ENCODE data around the gene DGKA.

DNA sequence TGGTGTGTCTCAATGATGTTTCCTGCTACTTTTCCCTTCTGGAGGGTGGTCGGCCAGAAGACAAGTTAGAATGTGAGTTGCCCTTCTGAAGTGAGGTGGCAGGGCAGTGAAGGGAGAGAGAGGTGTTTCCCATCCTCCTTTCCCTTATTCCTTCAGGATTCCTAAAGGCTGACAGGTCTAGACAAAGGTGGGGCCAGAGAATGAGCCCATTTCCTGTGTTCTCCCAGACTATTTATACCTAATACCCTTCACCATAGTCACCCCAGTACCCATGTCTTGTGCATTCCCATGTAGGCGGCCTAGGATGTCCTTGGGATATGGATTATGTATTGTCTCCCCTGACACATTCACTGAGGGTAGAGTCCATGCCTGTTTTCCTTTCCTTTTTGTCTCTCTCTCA, 7.0 kb downstream of the DGKA start:
- TF ChIP-seq, protein P1, sequence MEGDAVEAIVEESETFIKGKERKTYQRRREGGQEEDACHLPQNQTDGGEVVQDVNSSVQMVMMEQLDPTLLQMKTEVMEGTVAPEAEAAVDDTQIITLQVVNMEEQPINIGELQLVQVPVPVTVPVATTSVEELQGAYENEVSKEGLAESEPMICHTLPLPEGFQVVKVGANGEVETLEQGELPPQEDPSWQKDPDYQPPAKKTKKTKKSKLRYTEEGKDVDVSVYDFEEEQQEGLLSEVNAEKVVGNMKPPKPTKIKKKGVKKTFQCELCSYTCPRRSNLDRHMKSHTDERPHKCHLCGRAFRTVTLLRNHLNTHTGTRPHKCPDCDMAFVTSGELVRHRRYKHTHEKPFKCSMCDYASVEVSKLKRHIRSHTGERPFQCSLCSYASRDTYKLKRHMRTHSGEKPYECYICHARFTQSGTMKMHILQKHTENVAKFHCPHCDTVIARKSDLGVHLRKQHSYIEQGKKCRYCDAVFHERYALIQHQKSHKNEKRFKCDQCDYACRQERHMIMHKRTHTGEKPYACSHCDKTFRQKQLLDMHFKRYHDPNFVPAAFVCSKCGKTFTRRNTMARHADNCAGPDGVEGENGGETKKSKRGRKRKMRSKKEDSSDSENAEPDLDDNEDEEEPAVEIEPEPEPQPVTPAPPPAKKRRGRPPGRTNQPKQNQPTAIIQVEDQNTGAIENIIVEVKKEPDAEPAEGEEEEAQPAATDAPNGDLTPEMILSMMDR (IDR thresholded peaks at IDR 0.05), result no peak
- TF ChIP-seq EP300 (IDR thresholded peaks at IDR 0.05; ENCODE audit: low read depth), result no peak
- no peak for TF ChIP-seq POLR2A (IDR thresholded peaks at IDR 0.05)

Data from transverse colon (tissue), 3 donors.